ENCODE data around the gene NUP205.

Gene NUP205

GRCh38 chr7:135552148-135552547, 5.6 kb upstream of the NUP205 start:
- DNase-seq: no peak

- DNase-seq: no peak
These were observed 4.4 kb upstream of the NUP205 start for GRCh38 chr7:135553346-135553745.

GRCh38 chr7:135558337-135558767, 635 bp downstream of the NUP205 start:
- DNase-seq: peak; percentile 53

GRCh38 chr7:135558881-135559280, 1.2 kb downstream of the NUP205 start:
- no peak for DNase-seq

GRCh38 chr7:135560631-135561030, 2.9 kb downstream of the NUP205 start:
- no peak for DNase-seq

- DNase-seq: no peak
These were observed 5.0 kb downstream of the NUP205 start for GRCh38 chr7:135562720-135563119.

GRCh38 chr7:135571834-135572233, 14.1 kb downstream of the NUP205 start:
- no peak for DNase-seq

- DNase-seq: no peak
These were observed 15.8 kb downstream of the NUP205 start for GRCh38 chr7:135573541-135573940.

GRCh38 chr7:135575296-135575695, 17.6 kb downstream of the NUP205 start:
- DNase-seq: no peak

- DNase-seq: no peak
These were observed 20.9 kb downstream of the NUP205 start for GRCh38 chr7:135578569-135578968.

GRCh38 chr7:135584362-135585353, 26.9 kb downstream of the NUP205 start:
- no peak for DNase-seq

- no peak for DNase-seq
These were observed 39.6 kb downstream of the NUP205 start for GRCh38 chr7:135597181-135597925.

GRCh38 chr7:135597926-135598305, 40.2 kb downstream of the NUP205 start:
- DNase-seq: no peak

- DNase-seq: no peak
These were observed 41.8 kb downstream of the NUP205 start for GRCh38 chr7:135599471-135599870.

- no peak for DNase-seq
These were observed 42.5 kb downstream of the NUP205 start for GRCh38 chr7:135600226-135600625.

- DNase-seq: no peak
These were observed 43.5 kb downstream of the NUP205 start for GRCh38 chr7:135601182-135601581.

- no peak for DNase-seq
These were observed 44.6 kb downstream of the NUP205 start for GRCh38 chr7:135602304-135602703.

GRCh38 chr7:135616136-135616535, 58.4 kb downstream of the NUP205 start:
- DNase-seq: no peak

- DNase-seq: no peak
These were observed 60.1 kb downstream of the NUP205 start for GRCh38 chr7:135617781-135618180.

GRCh38 chr7:135618510-135618909, 60.8 kb downstream of the NUP205 start:
- no peak for DNase-seq

GRCh38 chr7:135620447-135620846, 62.7 kb downstream of the NUP205 start:
- no peak for DNase-seq

GRCh38 chr7:135620980-135621850, 63.5 kb downstream of the NUP205 start:
- no peak for DNase-seq
